HepG2 (cell line): ENCODE results near the gene PTTG1. TPM values are rescaled to one million over a fixed set of nuclear protein-coding genes. Genes with fewer than 3 reads are reported as not detected.

Experiments used
- ATAC-seq: fragments of 200-7000 bp; cut with Tn5 transposase; 3 replicates; pipeline ENCODE4 v1.9.1; 2020; ENCODE audit warnings: mild to moderate bottlenecking, moderate library complexity
- BruUV-seq: library from RNA; stranded (reverse); fragments of 400-500 nt; replicated peaks from 2 replicates; lab custom pipeline; 2021; lab: Mats Ljungman, UMichigan
- CTCF ChIA-PET: fragments of 300-600 bp; formaldehyde crosslinking; extraction: SDS; loops from one replicate; lab custom pipeline; 2021; ENCODE audit warnings: low total read pairs, inconsistent platforms, low intra/inter-chr PET ratio; lab: Yijun Ruan, JAX
- POLR2A ChIA-PET: fragments of 350-600 bp; sonication (Branson Sonifier 250); formaldehyde crosslinking; loops from one replicate; lab custom pipeline; 2020; ENCODE audit warnings: antibody characterized with exemption, inconsistent platforms; lab: Yijun Ruan, JAX
- DNase-seq: peaks from one replicate; pipeline ENCODE4 v3.0.0-alpha.2; 2015; ENCODE audit warnings: low spot score
- FAIRE-seq: peaks from 3 replicates; lab custom pipeline; 2011; peaks lifted over from hg19 to GRCh38; lab: Jason Lieb, UNC
- H2AFZ ChIP-seq: one replicate; pipeline ENCODE4 v1.6.1; 2011; ENCODE audit warnings: low read length, inconsistent platforms
- H3K27ac ChIP-seq: fragments of 300-600 bp; 3 replicates; pipeline ENCODE4 v1.8.0; 2011; ENCODE audit warnings: mixed run types, mild to moderate bottlenecking, mixed read lengths, low read length, inconsistent platforms; ENCODE audit not compliant: insufficient read depth; ENCODE audit errors: extremely low read length
- H3K27me3 ChIP-seq, 2 experiments: fragments of 200-600 bp in 1 of 2; 2 replicates in 1 of 2; 3 replicates in 1 of 2; pipeline versions ENCODE4 v1.6.0 to v1.8.0; 2011; ENCODE audit warnings: low read length in 2 of 2, mild to moderate bottlenecking in 2 of 2, moderate library complexity in 2 of 2, inconsistent platforms in 1 of 2; ENCODE audit not compliant: insufficient read depth in 2 of 2, control insufficient read depth in 1 of 2
- H3K36me3 ChIP-seq, 2 experiments: fragments of 200-600 bp in 1 of 2; replicated peaks in 1 of 2; 2 replicates in 1 of 2; 3 replicates in 1 of 2; pipeline versions ENCODE4 v1.5.1 to v1.8.0; 2011; ENCODE audit warnings: low read length in 2 of 2, inconsistent platforms in 1 of 2; ENCODE audit not compliant: insufficient read depth in 2 of 2, control insufficient read depth in 1 of 2
- H3K4me1 ChIP-seq: 2 replicates; pipeline ENCODE4 v1.5.1; 2012; ENCODE audit warnings: low read length, inconsistent platforms; ENCODE audit not compliant: insufficient read depth
- H3K4me2 ChIP-seq: 2 replicates; pipeline ENCODE4 v1.6.0; 2011; ENCODE audit warnings: low read depth, low read length, inconsistent platforms
- H3K4me3 ChIP-seq, 3 experiments: fragments of 200-600 bp in 1 of 3; sonication (generic), shearing (Covaris generic) in 1 of 3; replicated peaks in 1 of 3; 2 replicates each; pipeline ENCODE4 v1.5.1; 2011 to 2016; ENCODE audit warnings: low read length in 3 of 3, inconsistent platforms in 2 of 3, low read depth in 2 of 3, mild to moderate bottlenecking in 2 of 3, control low read depth in 1 of 3, mixed read lengths in 1 of 3; ENCODE audit not compliant: insufficient read depth in 1 of 3
- H3K79me2 ChIP-seq: one replicate; pipeline ENCODE4 v1.6.1; 2011; ENCODE audit warnings: low read length, inconsistent platforms; ENCODE audit not compliant: insufficient read depth
- H3K9ac ChIP-seq: 2 replicates; pipeline ENCODE4 v1.6.0; 2011; ENCODE audit warnings: mild to moderate bottlenecking, low read depth, low read length, inconsistent platforms; ENCODE audit not compliant: insufficient read depth
- H3K9me3 ChIP-seq: 2 replicates; pipeline ENCODE4 v1.5.1; 2012; ENCODE audit warnings: mild to moderate bottlenecking, low read length
- H4K20me1 ChIP-seq: 2 replicates; pipeline ENCODE4 v1.6.0; 2011; ENCODE audit warnings: inconsistent platforms, mild to moderate bottlenecking, low read length, moderate library complexity; ENCODE audit not compliant: insufficient read depth
- AGO2 ChIP-seq: fragments of 200-400 bp; formaldehyde crosslinking; optimal IDR thresholded peaks from 2 replicates; pipeline ENCODE3; 2017; ENCODE audit warnings: mild to moderate bottlenecking, low read depth, low read length, moderate library complexity
- ARNTL ChIP-seq: sonication (generic); formaldehyde crosslinking; IDR thresholded peaks from 2 replicates; pipeline ENCODE4 v1.4.0; 2020; ENCODE audit warnings: mild to moderate bottlenecking, missing genetic modification reagents
- CEBPG ChIP-seq: IDR thresholded peaks from 2 replicates; pipeline ENCODE4 v1.6.1; 2016
- ETV5 ChIP-seq: IDR thresholded peaks from 2 replicates; pipeline ENCODE4 v1.6.1; 2018; ENCODE audit warnings: missing biosample characterization, missing genetic modification reagents, inconsistent platforms, borderline replicate concordance
- FLYWCH1 ChIP-seq: sonication (generic); formaldehyde crosslinking; IDR thresholded peaks from 2 replicates; pipeline ENCODE4 v1.8.1; 2023; ENCODE audit warnings: mild to moderate bottlenecking, missing genetic modification reagents
- MEIS2 ChIP-seq: sonication (generic); formaldehyde crosslinking; IDR thresholded peaks from 2 replicates; pipeline ENCODE4 v1.9.0; 2021; ENCODE audit warnings: mild to moderate bottlenecking, missing genetic modification reagents
- PHF21A ChIP-seq: sonication (generic); formaldehyde crosslinking; IDR thresholded peaks from 2 replicates; pipeline ENCODE4 v1.5.0; 2020; ENCODE audit warnings: mild to moderate bottlenecking, missing genetic modification reagents
- PTBP1 ChIP-seq: fragments of 200-400 bp; formaldehyde crosslinking; IDR thresholded peaks from 2 replicates; pipeline ENCODE4 v1.6.1; 2018; ENCODE audit warnings: low read length, low read depth; ENCODE audit not compliant: poor library complexity, severe bottlenecking
- SP5 ChIP-seq: IDR thresholded peaks from 2 replicates; pipeline ENCODE4 v1.6.1; 2016; ENCODE audit warnings: low read depth, borderline replicate concordance
- SUZ12 ChIP-seq: fragments of 150-350 bp; IDR thresholded peaks from 2 replicates; pipeline ENCODE4 v1.6.1; 2014; ENCODE audit warnings: low read depth, low read length
- TBL1XR1 ChIP-seq: fragments of 150-350 bp; IDR thresholded peaks from 2 replicates; pipeline ENCODE4 v1.6.1; 2014; ENCODE audit warnings: borderline replicate concordance, low read length; ENCODE audit not compliant: partially characterized antibody
- ZNF17 ChIP-seq: sonication (generic); formaldehyde crosslinking; IDR thresholded peaks from 2 replicates; pipeline ENCODE4 v1.5.0; 2020; ENCODE audit warnings: mild to moderate bottlenecking, missing genetic modification reagents
- ZNF569 ChIP-seq: sonication (generic); formaldehyde crosslinking; IDR thresholded peaks from 2 replicates; pipeline ENCODE4 v1.5.0; 2020; ENCODE audit warnings: mild to moderate bottlenecking, missing genetic modification reagents, moderate library complexity, borderline replicate concordance
- ZNF589 ChIP-seq: sonication (generic); formaldehyde crosslinking; conservative IDR thresholded peaks from 2 replicates; pipeline ENCODE4 v1.8.0; 2022; ENCODE audit warnings: mild to moderate bottlenecking, moderate library complexity, missing genetic modification reagents
- ZNF841 ChIP-seq: sonication (generic); formaldehyde crosslinking; IDR thresholded peaks from 2 replicates; pipeline ENCODE4 v1.8.1; 2023; ENCODE audit warnings: missing genetic modification reagents, borderline replicate concordance
- WGBS: methylation state at CpG from one replicate; pipeline ENCODE4 v1.1.6; 2017; ENCODE audit warnings: low lambda C conversion rate; 5-methylcytosine and 5-hydroxymethylcytosine counted together
- in situ Hi-C: cut with HindIII; loops from 2 replicates; pipeline ENCODE4 v1.10.0; 2017; ENCODE audit warnings: low pct_unique_long_range_greater_than_20kb; ENCODE audit not compliant: extremely low pct_ligation_motif_present
- intact Hi-C: fragments of 100-400 bp; cut with micrococcal nuclease; formaldehyde crosslinking; loops from one replicate; pipeline ENCODE4 v1.10.0; 2022; ENCODE audit not compliant: unreplicated experiment
- polyA plus RNA-seq, 8 experiments: library from polyadenylated mRNA; depleted of rRNA in 3 of 8; stranded (reverse) in 7 of 8; unstranded in 1 of 8; fragments of >200 nt; fragmentation: Illumina TruSeq in 4 of 8; extraction: Trizol in 4 of 8; gene quantifications; 2 replicates each; pipeline versions ENCODE4 v1.2.1 to v1.2.3, GENCODE V29; 2011 to 2016; ENCODE audit warnings: low read depth in 4 of 8, missing spikeins in 1 of 8, mixed read lengths in 1 of 8; ENCODE audit not compliant: insufficient read depth in 1 of 8
- total RNA-seq, 5 experiments: library from RNA; depleted of rRNA; stranded (reverse); fragments of >200 nt; fragmentation: Illumina TruSeq; extraction: Trizol; gene quantifications; 2 replicates each; pipeline ENCODE4 v1.2.3, GENCODE V29; 2016; ENCODE audit warnings: low read depth in 1 of 5
- TF ChIP-seq, protein P1 (sequence below): sonication (generic); formaldehyde crosslinking; conservative IDR thresholded peaks from 2 replicates; pipeline ENCODE4 v1.4.0; 2020; ENCODE audit warnings: missing genetic modification reagents
- TF ChIP-seq, protein P2 (sequence below): sonication (generic); formaldehyde crosslinking; IDR thresholded peaks from 2 replicates; pipeline ENCODE4 v1.4.0; 2020; ENCODE audit warnings: mild to moderate bottlenecking, low read depth, missing genetic modification reagents

PTTG1 gene
- total and polyA plus RNA-seq, 2 of the 13 experiments (the other 11 are each of a cell fraction or from before 2014, with no cell fraction given): 102 to 161 TPM

GRCh38 chr5:160418561-160419457, 2.8 kb upstream of the PTTG1 start, which contains the start of gene SLU7:
SLU7 (minus strand) TSS chr5:160419081; CDS start chr5:160415294, 3,787 bp downstream.
- 1% methylated on average over 42 of the region's 48 CpGs for WGBS
- Histone ChIP-seq H4K20me1 (no peaks in the 10 kb centered on the region; the same call in 1 of the 2 replicates), H3K4me1 (peaks cover 47% of the 10 kb centered on the region), H3K9ac (peak within 1 kb of the TSS; percentile 98), H3K4me3 (peak within 1 kb of the TSS; percentile 81 to 99 (median 96)), H3K9me3 (no peaks in the 10 kb centered on the region), H3K36me3 (peaks cover 0 to 10% of the 10 kb centered on the region in 2 experiments; a peak in 3 of 5 replicates), H3K4me2 (peak within 1 kb of the TSS; percentile 87), H3K79me2 (peaks cover 54% of the 10 kb centered on the region), H3K27me3 (no peaks in the 10 kb centered on the region; a peak in 1 of 5 replicates), H3K27ac (peak within 1 kb of the TSS; percentile 80), H2AFZ (peak within 1 kb of the TSS; percentile 94)
- intact Hi-C loops (loop anchor here (2.0 kb wide), 1 partner anchor 58 kb away; no protein-coding TSS in a partner anchor), in situ Hi-C loops (no loop called here)
- ATAC-seq: peak; percentile 85
- peak; percentile 90 for DNase-seq
- ChIA-PET CTCF (no interaction called here), POLR2A (interaction anchor here (0.9 to 3.3 kb wide), 9 partner anchors 8 to 474 kb away, joined by 4 to 15 read pairs (median 4); partner anchors contain the start of genes FAM200C and PWWP2A)
- TSS peak; percentile 87 for BruUV-seq
- peak; percentile 67 for FAIRE-seq
- no peak for TF ChIP-seq ARNTL (CRISPR knock-in tag)
- no peak for TF ChIP-seq PTBP1
- 0 out of 2 replicates have a peak, but pooled peaks have one; percentile 34 for TF ChIP-seq PHF21A (CRISPR knock-in tag)
- no peak for TF ChIP-seq FLYWCH1 (CRISPR knock-in tag)
- TF ChIP-seq ZNF17 (CRISPR knock-in tag): no peak
- TF ChIP-seq MEIS2 (CRISPR knock-in tag): no peak
- TF ChIP-seq SP5 (CRISPR knock-in tag): no peak
- TF ChIP-seq ETV5 (CRISPR knock-in tag): peak; percentile 52; the same call in 1 of the 2 replicates
- TF ChIP-seq, protein P1, sequence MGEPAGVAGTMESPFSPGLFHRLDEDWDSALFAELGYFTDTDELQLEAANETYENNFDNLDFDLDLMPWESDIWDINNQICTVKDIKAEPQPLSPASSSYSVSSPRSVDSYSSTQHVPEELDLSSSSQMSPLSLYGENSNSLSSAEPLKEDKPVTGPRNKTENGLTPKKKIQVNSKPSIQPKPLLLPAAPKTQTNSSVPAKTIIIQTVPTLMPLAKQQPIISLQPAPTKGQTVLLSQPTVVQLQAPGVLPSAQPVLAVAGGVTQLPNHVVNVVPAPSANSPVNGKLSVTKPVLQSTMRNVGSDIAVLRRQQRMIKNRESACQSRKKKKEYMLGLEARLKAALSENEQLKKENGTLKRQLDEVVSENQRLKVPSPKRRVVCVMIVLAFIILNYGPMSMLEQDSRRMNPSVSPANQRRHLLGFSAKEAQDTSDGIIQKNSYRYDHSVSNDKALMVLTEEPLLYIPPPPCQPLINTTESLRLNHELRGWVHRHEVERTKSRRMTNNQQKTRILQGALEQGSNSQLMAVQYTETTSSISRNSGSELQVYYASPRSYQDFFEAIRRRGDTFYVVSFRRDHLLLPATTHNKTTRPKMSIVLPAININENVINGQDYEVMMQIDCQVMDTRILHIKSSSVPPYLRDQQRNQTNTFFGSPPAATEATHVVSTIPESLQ: no peak
- no peak for TF ChIP-seq AGO2
- TF ChIP-seq ZNF589 (CRISPR knock-in tag): no peak
- no peak for TF ChIP-seq SUZ12
- no peak for TF ChIP-seq TBL1XR1
- no peak for TF ChIP-seq ZNF569 (CRISPR knock-in tag)
- no peak for TF ChIP-seq ZNF841 (CRISPR knock-in tag)
- TF ChIP-seq CEBPG (CRISPR knock-in tag): no peak
- TF ChIP-seq, protein P2, sequence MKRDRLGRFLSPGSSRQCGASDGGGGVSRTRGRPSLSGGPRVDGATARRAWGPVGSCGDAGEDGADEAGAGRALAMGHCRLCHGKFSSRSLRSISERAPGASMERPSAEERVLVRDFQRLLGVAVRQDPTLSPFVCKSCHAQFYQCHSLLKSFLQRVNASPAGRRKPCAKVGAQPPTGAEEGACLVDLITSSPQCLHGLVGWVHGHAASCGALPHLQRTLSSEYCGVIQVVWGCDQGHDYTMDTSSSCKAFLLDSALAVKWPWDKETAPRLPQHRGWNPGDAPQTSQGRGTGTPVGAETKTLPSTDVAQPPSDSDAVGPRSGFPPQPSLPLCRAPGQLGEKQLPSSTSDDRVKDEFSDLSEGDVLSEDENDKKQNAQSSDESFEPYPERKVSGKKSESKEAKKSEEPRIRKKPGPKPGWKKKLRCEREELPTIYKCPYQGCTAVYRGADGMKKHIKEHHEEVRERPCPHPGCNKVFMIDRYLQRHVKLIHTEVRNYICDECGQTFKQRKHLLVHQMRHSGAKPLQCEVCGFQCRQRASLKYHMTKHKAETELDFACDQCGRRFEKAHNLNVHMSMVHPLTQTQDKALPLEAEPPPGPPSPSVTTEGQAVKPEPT (CRISPR knock-in tag): no peak
